Hippocampal formation (tissue), 2 donors: ENCODE results near the gene HSPB9.
A peak's percentile ranks its signal among the peaks of the same experiment; 100 is the strongest.

Source experiments
- DNase-seq, 2 donors: peaks; one replicate each; lab custom pipeline; 2025; lab: John Stamatoyannopoulos, UW

Gene HSPB9, protein sequence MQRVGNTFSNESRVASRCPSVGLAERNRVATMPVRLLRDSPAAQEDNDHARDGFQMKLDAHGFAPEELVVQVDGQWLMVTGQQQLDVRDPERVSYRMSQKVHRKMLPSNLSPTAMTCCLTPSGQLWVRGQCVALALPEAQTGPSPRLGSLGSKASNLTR

GRCh38 chr17:42122371-42123303 is at the start of gene HSPB9:
TSS of gene HSPB9 (plus strand) at chr17:42122804. CDS start at chr17:42122851, 47 bp downstream.
- DNase-seq = no peak

DNA sequence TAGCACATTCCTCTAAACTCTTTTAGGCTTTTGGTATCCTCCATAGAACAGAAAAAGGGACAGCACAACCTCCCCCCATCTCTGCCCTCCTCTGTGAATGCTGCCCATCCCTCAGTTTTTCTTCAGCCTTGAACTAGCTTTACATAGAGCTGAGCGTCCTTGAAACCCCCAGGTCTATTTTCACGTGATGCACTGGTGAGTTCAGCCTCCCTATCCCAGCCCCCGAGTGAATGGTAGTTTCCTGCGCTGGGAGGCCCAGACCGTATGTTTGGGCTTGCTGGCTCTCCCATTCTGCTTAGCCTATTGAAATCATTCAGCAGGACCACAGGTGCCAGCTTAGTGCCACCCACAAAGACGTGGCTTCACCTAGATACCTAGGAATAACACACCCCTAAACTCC is 46.8 kb upstream of the HSPB9 start:
- DNase-seq = no peak

GRCh38 chr17:42076797-42077559 is 45.6 kb upstream of the HSPB9 start:
- DNase-seq = no peak

- DNase-seq = no peak
Measured at GRCh38 chr17:42077755-42078154, 44.8 kb upstream of the HSPB9 start.

- DNase-seq = no peak
Measured at GRCh38 chr17:42078396-42079043, 44.1 kb upstream of the HSPB9 start.

- DNase-seq = no peak
Measured at GRCh38 chr17:42079541-42079940, 43.1 kb upstream of the HSPB9 start.

DNA sequence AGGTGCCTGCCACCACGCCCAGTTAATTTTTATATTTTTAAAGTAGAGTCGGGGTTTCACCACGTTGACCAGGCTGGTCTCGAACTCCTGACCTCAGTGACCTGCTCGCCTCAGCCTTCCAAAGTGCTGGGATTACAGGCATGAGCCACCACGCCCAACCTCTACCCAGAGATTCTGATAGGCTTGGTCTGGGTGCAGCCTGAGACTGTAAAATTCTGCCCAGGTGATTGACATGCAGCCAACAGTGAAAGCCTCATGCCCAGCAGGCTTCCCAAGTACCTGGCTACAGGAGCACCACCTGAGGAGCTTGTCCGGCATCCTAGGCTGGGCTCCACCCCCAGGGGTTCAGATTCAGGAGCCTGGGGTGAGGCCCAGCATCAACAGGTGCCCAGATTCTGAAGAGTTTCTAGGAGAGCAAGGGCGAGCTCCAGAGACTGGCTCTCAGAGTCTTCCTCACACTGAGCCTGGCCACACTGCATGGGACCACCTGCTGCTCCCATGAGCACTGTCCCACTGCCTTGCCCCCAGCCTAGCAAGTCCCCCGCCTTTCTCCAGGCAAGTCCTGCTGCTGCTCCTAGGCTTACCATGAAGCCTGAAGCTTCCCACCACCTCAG is 41.0 kb upstream of the HSPB9 start:
- DNase-seq = no peak

DNA sequence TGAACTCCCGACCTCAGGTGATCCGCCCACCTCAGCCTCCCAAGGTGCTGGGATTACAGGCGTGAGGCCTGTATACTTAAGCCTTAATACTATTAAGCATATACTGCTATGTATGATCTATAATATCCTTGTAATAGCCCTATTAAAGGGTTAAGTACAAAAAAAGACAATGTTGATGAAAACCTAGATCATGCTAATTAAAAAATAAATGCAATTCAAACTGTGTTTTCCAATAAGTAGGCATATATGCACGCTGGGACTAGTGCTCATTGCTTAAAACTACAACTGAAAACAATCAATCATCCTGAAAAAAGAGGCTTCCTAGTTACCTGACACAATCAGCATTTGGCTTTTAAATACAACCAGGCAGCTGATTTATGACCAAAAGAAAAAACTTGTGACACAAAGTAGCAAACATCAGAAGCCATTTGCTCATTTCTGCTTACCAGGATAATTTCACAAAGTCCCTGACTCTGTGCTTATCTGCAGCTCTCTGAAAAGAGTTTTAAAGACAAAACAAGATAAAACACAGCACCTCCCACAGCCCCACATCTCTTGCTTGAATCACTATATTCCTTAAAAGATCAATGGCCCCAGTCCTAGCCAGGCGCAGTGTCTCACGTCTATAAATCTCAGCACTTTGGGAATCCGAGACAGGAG is 35.4 kb upstream of the HSPB9 start:
- DNase-seq = no peak

GRCh38 chr17:42087736-42088705 is 34.6 kb upstream of the HSPB9 start:
- peak in 1 of 2 donors; percentile 15 for DNase-seq

DNA sequence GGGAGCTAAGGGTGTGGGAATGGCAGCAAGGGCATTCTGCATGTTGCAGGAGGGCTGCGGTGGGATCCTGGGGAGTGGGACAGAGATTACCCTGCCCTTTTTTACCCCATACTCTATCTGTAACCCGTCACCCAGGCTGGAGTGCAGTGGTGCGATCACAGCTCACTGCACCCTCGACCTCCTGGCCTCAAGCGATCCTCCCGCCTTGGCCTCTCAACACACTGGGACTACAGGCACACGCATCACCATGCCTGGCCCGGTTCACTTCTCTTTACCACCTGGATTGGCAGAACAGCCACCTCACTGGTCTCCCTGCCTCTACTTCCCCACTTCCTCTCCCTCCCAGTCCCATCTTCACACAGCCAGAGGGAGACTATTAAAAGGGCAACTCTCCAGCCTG is 33.9 kb upstream of the HSPB9 start:
- no peak for DNase-seq

DNA sequence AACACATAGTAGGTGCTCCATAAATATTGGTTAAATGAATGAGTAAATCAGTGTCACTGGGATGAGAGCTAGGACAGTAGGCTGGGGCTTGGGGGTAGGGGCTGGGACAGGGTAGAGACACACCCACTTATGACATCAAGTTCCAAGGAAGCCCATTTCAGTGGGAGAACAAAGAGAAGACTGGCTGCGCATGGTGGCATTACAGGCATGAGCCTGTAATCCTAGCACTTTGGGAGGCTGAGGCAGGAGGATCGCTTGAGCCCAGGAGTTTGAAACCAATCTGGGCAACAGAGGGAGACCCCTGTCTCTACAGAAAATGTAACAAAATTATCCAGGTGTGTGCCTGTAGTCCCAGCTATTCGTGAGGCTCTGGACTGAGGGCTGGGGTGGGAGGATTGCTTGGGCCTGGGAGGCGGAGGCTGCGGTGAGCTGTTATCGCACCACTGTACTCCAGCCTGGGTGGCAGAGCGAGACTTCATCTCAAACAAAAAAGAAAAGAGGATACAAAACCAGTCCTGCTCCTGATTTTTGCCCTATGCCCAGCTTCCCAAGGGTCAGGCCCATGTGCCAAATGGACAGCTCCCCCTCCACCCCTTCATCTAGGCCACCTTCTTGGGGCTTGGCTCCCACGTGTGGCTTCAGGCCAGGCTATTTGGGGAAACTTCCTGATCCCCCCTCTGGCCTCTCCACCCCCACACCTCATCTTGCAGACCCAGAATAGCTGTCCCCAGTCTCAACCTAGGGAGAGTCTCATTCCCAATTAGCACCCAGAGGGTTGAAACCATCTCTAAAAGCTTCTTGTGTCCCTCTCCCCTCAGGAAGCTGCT is 31.4 kb upstream of the HSPB9 start:
- no peak for DNase-seq

DNA sequence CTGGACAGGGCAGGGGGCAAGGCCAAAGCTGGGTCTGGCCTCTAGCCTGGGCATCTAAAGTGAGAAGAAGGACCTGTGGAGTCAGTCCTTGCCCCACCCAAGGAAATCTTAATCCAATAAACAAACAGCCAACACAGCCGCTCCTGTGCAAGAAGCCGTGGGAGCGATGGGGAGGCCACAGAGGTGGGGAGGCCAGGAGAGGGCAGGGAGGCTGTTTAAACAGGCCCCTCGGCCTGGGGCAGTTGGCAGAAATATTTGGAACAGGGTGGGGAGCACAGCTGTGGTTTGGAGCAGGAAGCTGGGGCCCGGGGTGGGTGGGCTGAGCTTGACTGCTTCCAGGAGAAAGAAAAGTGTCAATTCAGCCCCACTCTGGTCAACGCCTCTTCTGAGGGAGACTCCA is 29.7 kb upstream of the HSPB9 start:
- no peak for DNase-seq

GRCh38 chr17:42094375-42095069 is 28.1 kb upstream of the HSPB9 start:
- DNase-seq = no peak

- no peak for DNase-seq
Measured at GRCh38 chr17:42096360-42097111, 26.1 kb upstream of the HSPB9 start.

DNA sequence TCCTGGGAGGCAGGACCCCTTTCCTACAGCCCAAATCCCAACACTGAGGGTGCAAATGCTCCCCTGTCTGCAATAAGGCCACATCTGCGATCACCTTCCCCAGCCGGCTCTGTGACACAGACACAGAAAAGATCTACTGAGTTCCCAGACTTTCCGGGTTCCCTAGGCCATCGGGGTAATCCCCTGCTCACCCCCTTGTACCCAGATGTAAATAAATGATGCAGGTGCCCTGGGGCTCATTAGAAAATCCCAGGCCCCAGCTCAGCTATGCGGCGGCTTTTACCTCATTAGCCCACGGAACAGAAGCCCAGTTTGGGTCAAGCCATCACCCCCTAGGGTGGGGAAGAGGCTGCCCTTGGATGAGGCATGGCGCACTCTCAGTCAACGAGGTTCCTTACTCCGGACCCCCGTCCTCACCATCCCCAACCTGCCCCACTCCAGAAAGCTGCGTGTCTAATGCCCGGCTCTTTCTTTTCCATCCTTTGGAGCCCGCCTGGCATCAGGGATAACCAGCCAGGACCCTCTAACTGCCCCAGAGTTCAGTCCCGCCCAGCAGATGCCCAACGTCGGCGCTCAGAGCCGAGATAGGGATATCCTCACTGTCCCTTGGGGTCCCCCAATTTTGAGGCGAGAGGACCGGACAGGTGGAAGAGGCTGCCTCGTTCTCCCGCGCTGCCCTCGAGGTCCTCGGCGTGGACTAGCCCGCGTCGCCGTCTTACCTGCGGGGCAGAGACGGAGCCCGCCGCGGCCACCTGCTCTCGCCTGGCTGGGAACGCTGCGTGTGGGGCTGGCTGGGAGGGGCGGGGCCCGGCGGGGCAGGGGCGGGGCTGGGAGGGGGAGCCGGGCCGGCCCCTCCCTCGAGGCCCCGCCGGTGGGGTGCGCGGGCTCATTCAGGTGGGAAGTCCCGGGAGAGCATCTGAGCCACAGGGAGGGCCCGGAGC is 24.6 kb upstream of the HSPB9 start, which contains the start of gene ZNF385C:
TSS of gene ZNF385C (minus strand) at position 783 of the 941 bp plus-strand sequence. CDS start 35,417 bp downstream, outside the sequence.
- no peak for DNase-seq

DNA sequence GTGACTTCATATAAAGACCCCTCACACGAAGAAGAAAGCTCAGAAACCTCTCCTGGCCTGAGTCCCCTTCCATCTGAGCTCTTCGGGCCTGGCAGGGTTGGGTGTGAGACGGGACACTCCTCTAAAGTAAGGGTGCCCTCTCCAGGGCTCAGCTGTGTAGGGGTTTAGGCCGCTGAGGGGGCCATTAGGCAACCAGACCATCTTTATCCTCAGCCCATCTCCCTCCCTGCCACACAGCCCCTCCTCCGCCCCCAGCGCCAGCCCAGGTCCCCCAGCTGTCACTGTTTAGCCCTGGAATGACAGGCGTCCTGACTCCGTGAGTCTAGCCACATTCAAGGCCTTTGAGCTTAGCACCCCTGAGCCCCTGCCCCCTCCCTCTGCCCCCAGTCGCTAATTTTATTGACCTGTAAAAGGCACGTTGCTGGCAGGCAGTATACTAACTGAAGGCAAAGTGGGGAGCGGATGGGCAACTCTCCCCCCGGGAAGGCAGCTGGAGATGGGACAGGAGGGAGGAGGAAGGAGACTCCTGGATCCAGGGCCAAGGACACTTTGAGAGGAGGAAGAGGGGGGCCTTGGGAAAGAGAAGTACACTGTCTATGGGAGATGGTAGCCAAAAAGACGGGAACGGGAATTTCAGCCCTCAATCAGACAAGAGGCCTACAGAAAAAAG is 23.7 kb upstream of the HSPB9 start:
- DNase-seq = no peak
